PC-9 (cell line): ENCODE measurements around the gene MPZL1. TPM values are rescaled to one million over a fixed set of nuclear protein-coding genes. Genes with fewer than 3 reads are reported as not detected.

Experiments
- BruUV-seq: library from RNA; stranded (reverse); fragments of 400-500 nt; replicated peaks from 2 replicates; lab custom pipeline; 2021; lab: Mats Ljungman, UMichigan
- CTCF ChIA-PET: fragments of 300-600 bp; sonication (Branson Sonifier 250); formaldehyde crosslinking; loops from one replicate; lab custom pipeline; 2022; ENCODE audit warnings: antibody characterized with exemption; lab: Charles Lee
- POLR2A ChIA-PET: fragments of 300-600 bp; sonication (Branson Sonifier 250); formaldehyde crosslinking; loops from one replicate; lab custom pipeline; 2022; ENCODE audit warnings: antibody characterized with exemption; ENCODE audit not compliant: unreplicated experiment; lab: Charles Lee
- DNase-seq, 2 experiments: peaks; one replicate each; pipeline versions ENCODE4 v3.0.0 to v3.0.0-alpha.2; 2015 to 2022; ENCODE audit warnings: mixed read lengths in 1 of 2
- H2AFZ ChIP-seq: fragments of 200-600 bp; sonication (generic); 2 replicates; pipeline ENCODE4 v1.8.1; 2017; ENCODE audit warnings: antibody characterized with exemption
- H3F3A ChIP-seq: fragments of 200-600 bp; sonication (generic); 2 replicates; pipeline ENCODE4 v1.8.1; 2017; ENCODE audit warnings: antibody characterized with exemption, mild to moderate bottlenecking, low read depth; ENCODE audit not compliant: insufficient read depth
- H3K27ac ChIP-seq: fragments of 200-600 bp; sonication (generic); 2 replicates; pipeline ENCODE4 v1.6.1; 2016; ENCODE audit warnings: mixed run types
- H3K27me3 ChIP-seq: fragments of 200-600 bp; sonication (generic); 2 replicates; pipeline ENCODE4 v1.6.1; 2016; ENCODE audit warnings: low read depth, mixed run types; ENCODE audit not compliant: insufficient read depth
- H3K36me3 ChIP-seq: fragments of 200-600 bp; sonication (generic); 2 replicates; pipeline ENCODE4 v1.6.1; 2016; ENCODE audit warnings: low read depth, mixed run types
- H3K4me1 ChIP-seq: fragments of 200-600 bp; sonication (generic); replicated peaks from 2 replicates; pipeline ENCODE4 v1.6.1; 2016; ENCODE audit warnings: mixed run types; ENCODE audit not compliant: insufficient read depth
- H3K4me2 ChIP-seq: fragments of 200-600 bp; sonication (generic); 2 replicates; pipeline ENCODE4 v1.6.1; 2017; ENCODE audit warnings: mixed run types
- H3K4me3 ChIP-seq: fragments of 200-600 bp; sonication (generic); 2 replicates; pipeline ENCODE4 v1.6.1; 2016; ENCODE audit warnings: mixed run types
- H3K79me2 ChIP-seq: fragments of 200-600 bp; sonication (generic); 2 replicates; pipeline ENCODE4 v1.6.1; 2017; ENCODE audit warnings: low read depth, mixed run types
- H3K9me2 ChIP-seq: fragments of 200-600 bp; sonication (generic); 2 replicates; pipeline ENCODE4 v1.8.1; 2017; ENCODE audit warnings: mild to moderate bottlenecking; ENCODE audit not compliant: insufficient read depth
- H3K9me3 ChIP-seq: fragments of 200-600 bp; sonication (generic); 2 replicates; pipeline ENCODE4 v1.8.1; 2016; ENCODE audit warnings: low read depth; ENCODE audit not compliant: insufficient read depth
- H4K20me1 ChIP-seq: fragments of 200-600 bp; sonication (generic); 2 replicates; pipeline ENCODE4 v1.8.1; 2017; ENCODE audit not compliant: insufficient read depth
- CTCF ChIP-seq: fragments of 200-600 bp; sonication (generic); conservative IDR thresholded peaks from 2 replicates; pipeline ENCODE4 v1.6.1; 2017; ENCODE audit warnings: mixed run types, antibody characterized with exemption, mild to moderate bottlenecking, moderate library complexity
- EZH2 ChIP-seq: fragments of 200-600 bp; sonication (generic); IDR thresholded peaks from 2 replicates; pipeline ENCODE4 v1.8.0; 2017; ENCODE audit warnings: antibody characterized with exemption, low read depth
- intact Hi-C: fragments of 100-400 bp; cut with micrococcal nuclease; formaldehyde crosslinking; loops from one replicate; pipeline ENCODE4 v1.10.0; 2022; ENCODE audit not compliant: unreplicated experiment
- total RNA-seq: library from RNA; stranded (reverse); gene quantifications from 2 replicates; pipeline ENCODE4 v1.2.3, GENCODE V29; 2021

Gene MPZL1
- total RNA-seq, 1 experiment from 2014 or later: 80.3 TPM

GRCh38 chr1:167714439-167715156 lies 7.2 kb upstream of the MPZL1 start:
- Histone ChIP-seq H3K27me3 (no peaks in the 10 kb centered on the region), H3K9me2 (no peaks in the 10 kb centered on the region), H2AFZ (peak overlapping the region; percentile 91), H3K27ac (peak overlapping the region; percentile 56), H3K4me1 (peaks cover 6% of the 10 kb centered on the region; the same call in 1 of the 2 replicates), H3K36me3 (no peaks in the 10 kb centered on the region), H3F3A (peaks cover 17% of the 10 kb centered on the region; the same call in 1 of the 2 replicates), H3K79me2 (no peaks in the 10 kb centered on the region), H3K4me2 (peak overlapping the region; percentile 97), H4K20me1 (no peaks in the 10 kb centered on the region), H3K4me3 (peak overlapping the region; percentile 97), H3K9me3 (no peaks in the 10 kb centered on the region)
- peak; percentile 76 to 88 for DNase-seq
- TSS peak; percentile 50 for BruUV-seq
- intact Hi-C loops: loop anchor here (1.0 to 2.0 kb wide), 2 partner anchors 89 to 222 kb away; partner anchors contain the start of genes DCAF6 and MPC2
- ChIA-PET CTCF (interaction anchor here (0.6 to 1.1 kb wide), 3 partner anchors 19 to 551 kb away, joined by 3 to 10 read pairs (median 3); no protein-coding TSS in a partner anchor), POLR2A (interaction anchor here (0.6 to 0.7 kb wide), 2 partner anchors 223 to 367 kb away, joined by 6 to 10 read pairs; no protein-coding TSS in a partner anchor)
- TF ChIP-seq EZH2: no peak
- TF ChIP-seq CTCF: no peak

GRCh38 chr1:167715157-167715999 lies 6.4 kb upstream of the MPZL1 start:
- no TSS peak for BruUV-seq
- ChIA-PET CTCF (no interaction called here), POLR2A (interaction anchor here (0.6 to 0.7 kb wide), 3 partner anchors 8 to 511 kb away, joined by 5 to 10 read pairs (median 8); partner anchors contain the start of gene SFT2D2)
- Histone ChIP-seq H3K9me2 (no peaks in the 10 kb centered on the region), H2AFZ (peak overlapping the region; percentile 97), H3K9me3 (no peaks in the 10 kb centered on the region), H3K36me3 (no peaks in the 10 kb centered on the region), H3K79me2 (no peaks in the 10 kb centered on the region), H3K4me2 (peak overlapping the region; percentile 97), H3F3A (peaks cover 17% of the 10 kb centered on the region; the same call in 1 of the 2 replicates), H3K27ac (peak overlapping the region; percentile 83), H3K27me3 (no peaks in the 10 kb centered on the region), H4K20me1 (no peaks in the 10 kb centered on the region), H3K4me3 (peak overlapping the region; percentile 97), H3K4me1 (peaks cover 7% of the 10 kb centered on the region; the same call in 1 of the 2 replicates)
- peak; percentile 81 to 85 for DNase-seq
- intact Hi-C loops: loop anchor here (1.0 to 2.0 kb wide), 2 partner anchors 88 to 221 kb away; partner anchors contain the start of genes DCAF6 and MPC2
- TF ChIP-seq EZH2 (no peak), CTCF (peak; percentile 72)

- intact Hi-C loops: loop anchor here (1.0 to 2.0 kb wide), 2 partner anchors 87 to 221 kb away; partner anchors contain the start of genes DCAF6 and MPC2
- H3K4me3 ChIP-seq: peak overlapping the region; percentile 97
- CTCF ChIA-PET: interaction anchor here (0.7 to 1.2 kb wide), 4 partner anchors 16 to 157 kb away, joined by 5 to 13 read pairs (median 8); no protein-coding TSS in a partner anchor
- H4K20me1 ChIP-seq: no peaks in the 10 kb centered on the region
- H3K9me3 ChIP-seq: no peaks in the 10 kb centered on the region
- POLR2A ChIA-PET: interaction anchor here (0.6 kb wide), 2 partner anchors 482 to 510 kb away, joined by 3 to 5 read pairs; partner anchors contain the start of gene SFT2D2
- H3K27ac ChIP-seq: peak overlapping the region; percentile 83
- no peaks in the 10 kb centered on the region for H3K27me3 ChIP-seq
- TSS peak; percentile 91 for BruUV-seq
- no peak for DNase-seq
- H2AFZ ChIP-seq: peak overlapping the region; percentile 97
- peaks cover 20% of the 10 kb centered on the region; the same call in 1 of the 2 replicates for H3F3A ChIP-seq
- no peaks in the 10 kb centered on the region for H3K36me3 ChIP-seq
- H3K4me1 ChIP-seq: peaks cover 12% of the 10 kb centered on the region; the same call in 1 of the 2 replicates
- H3K79me2 ChIP-seq: no peaks in the 10 kb centered on the region
- H3K9me2 ChIP-seq: no peaks in the 10 kb centered on the region
- TF ChIP-seq CTCF (no peak), EZH2 (no peak)
- H3K4me2 ChIP-seq: peak overlapping the region; percentile 97
Measured at GRCh38 chr1:167716000-167716271, 5.8 kb upstream of the MPZL1 start.
